NK-92 (cell line): ENCODE measurements around the gene KCTD17.

Experiments
- DNase-seq: peaks from one replicate; lab custom pipeline; 2025; ENCODE audit not compliant: unreplicated experiment; lab: John Stamatoyannopoulos, UW

KCTD17 gene

DNA sequence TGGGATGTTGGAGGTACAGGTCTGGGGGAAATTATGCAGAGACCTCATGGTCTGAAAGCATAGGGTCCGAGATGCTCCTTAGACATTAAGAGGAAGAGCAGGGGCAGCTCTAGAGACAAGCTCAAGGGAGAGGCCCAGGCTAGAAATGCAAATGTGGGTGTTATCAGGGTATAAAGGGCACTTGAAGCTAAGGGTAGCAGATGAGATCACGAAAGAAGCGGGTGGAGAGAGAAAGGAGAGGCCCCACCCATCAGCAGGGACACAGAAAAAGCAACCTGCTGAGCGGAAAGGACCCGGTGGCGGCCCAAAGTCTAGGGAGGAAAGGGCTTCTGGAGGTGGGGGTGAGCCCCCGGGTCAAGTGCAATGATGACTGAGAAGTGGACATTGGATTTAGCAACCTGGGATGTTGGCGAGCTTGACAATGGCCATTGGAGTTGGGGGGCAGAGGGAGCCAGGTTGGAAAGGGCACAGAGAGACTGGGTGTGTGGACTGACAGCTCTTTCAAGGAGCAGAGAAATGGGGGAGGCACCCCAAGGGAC lies 49.1 kb downstream of the KCTD17 start:
- DNase-seq = no peak

DNA sequence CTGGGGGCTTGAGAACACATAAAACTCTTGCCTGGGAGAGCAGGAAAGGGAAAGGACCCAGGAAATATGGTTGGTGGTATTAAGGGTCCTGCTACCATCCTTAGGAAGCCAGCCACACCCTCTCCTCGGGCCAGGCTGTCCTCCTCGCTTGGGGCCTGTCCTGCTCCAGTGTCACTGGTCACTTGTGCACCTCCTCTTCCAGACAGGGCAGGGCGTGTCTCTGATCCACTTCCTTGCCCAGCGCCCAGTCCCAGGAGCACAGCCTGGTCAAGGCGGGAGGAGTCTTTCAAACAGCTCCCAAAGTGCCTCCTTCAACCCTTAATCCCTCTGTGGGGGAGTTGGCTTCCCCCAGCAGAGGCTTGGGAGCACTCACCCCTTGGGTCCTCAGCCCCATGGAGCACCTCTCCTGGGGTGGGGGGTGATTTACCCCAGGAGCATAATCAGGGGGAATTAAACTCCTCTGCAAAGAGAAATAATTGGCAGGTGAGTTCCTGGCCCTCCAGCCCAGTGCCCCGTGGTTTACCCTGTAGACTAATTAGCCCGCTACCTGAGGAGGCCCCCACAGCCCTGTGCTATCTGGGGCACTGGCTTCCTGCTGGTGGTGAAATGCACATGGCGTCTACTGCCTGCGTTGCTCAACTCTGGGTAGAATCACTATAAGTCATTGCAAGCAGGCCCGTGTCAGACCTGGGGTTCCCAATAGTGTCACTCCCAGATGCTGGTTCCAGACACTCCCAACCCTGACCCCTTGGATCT lies 49.9 kb downstream of the KCTD17 start:
- DNase-seq = no peak

DNA sequence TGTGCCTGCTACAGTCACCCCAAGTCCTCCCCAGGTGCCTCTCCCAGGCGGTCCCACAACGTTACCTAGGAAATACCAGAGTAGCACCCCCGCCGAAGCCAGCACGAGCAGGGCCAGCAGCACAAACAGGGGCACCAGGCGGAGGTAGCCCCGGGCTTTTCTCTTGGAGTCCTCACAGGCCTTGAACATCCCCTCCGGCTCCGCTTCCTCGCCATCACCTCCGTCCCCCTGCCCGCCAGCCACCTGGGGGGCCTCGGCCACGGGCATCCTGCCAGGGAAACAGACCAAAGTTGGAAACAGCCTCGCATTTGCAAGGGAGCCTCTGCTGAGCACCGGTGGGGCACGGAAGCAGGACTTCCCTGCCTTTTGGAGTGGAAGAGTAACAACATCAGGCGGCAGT lies 51.6 kb downstream of the KCTD17 start:
- DNase-seq = no peak

DNA sequence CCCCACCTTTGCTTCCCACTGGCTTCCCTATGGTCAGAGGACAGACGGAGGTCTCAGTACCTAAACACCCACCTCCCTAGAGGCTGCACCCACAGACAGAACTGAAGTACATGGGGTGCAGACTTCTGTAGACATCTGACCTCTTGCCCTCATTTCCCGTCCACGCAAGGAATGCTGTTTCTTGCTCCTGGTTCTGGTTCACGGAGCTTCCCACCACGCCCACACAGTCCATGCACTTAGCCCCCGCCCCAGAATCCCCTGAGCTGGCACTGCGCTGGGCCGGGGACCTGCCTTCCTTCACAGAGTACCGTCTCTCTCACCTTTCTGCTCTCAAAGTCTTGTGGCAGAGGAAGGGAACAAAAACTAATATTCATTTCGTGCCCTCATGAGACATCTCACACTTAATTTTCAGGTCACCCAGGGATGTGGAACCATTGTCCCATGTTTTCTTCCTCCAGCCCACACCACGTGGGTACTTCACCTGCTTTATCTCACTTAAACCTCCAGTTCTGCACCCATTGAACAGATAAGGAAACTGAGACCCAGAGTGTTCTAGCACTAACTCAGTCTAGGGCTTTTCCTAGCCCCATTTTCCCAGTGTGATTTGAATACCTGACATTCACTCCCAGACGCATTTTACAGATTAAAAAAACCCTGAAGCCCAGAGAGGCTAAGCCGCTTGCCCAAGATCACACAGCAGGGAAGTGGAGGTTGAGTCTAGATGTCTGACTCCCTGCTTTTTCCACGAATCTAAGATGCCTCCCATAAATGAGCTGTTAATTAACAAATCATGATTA lies 52.3 kb downstream of the KCTD17 start:
- DNase-seq = no peak

DNA sequence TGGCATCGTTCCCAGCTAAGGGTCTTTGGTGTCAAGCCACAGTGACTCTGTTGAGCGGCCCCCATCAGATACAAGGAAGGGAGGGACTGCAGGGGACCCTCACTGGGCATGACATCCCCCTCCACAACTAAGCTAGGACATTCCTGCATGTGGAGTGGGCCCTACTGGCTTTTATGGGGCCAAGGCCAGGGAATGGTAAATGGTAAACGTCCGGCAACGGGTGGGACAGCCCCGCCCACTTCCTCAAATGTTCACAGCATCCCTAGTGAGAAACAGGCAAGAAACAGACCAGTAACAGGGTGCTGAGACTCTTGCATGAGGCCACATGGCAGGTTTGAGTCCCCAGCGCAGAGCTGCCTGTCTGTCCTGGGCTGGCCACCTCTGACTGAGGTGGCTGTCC lies 53.6 kb downstream of the KCTD17 start:
- DNase-seq = no peak

DNA sequence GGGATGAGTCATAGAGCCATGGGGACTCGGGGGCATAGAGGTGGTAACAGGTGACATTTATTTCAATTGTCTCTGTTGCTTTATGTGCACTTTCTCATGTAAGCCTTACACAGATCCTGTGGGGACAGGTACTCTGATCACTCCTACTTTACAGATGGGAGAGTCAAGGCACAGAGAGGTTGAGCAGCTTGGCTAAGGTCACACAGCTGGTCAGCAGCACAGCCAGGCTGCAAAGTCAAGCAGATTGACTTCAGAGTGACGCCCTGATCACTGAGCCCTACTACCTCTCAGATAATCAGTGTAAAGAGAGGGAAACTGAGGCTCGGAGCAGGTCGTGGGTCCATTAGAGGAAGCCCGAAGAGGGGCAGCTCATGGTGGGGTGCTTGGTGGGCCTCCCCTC lies 54.4 kb downstream of the KCTD17 start:
- DNase-seq = no peak

DNA sequence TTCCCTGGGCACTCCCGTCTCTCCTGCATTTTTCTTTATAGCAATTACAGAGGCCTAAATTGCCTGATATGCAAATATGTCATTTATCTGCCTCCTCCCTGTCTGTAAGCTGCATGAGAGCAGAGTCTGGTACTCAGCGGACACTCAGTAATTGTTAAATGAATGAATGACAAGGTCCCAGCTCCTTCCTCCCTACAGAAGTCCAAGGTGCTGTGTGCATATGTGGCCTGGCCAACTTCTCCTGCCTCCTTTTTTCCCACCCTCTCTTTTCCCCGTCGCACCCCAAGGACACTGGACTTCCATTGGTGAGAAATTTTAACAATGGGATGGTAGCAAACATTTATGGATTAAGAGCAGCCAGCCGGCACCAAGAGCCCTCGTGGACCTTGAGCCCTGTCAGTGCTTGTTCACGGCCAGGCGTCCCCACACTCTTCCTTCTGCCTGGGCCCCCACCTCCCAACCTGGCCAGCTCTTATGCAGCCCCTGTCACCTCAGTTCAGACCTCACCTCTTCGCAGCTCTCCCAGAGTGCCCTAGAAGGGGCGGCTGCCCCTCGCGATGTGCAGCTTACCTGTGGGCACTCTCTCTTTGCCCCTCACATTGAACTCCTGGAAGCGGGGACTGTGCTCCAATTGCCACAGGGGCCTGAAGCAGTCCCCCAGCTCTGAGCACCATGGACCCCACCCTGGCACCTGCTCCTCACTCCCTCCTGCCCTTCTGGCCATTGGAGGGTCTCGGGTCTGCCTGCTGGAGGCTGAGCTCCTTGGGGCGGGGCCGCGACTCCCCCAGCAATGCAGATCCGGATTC lies 56.5 kb downstream of the KCTD17 start:
- no peak for DNase-seq

DNA sequence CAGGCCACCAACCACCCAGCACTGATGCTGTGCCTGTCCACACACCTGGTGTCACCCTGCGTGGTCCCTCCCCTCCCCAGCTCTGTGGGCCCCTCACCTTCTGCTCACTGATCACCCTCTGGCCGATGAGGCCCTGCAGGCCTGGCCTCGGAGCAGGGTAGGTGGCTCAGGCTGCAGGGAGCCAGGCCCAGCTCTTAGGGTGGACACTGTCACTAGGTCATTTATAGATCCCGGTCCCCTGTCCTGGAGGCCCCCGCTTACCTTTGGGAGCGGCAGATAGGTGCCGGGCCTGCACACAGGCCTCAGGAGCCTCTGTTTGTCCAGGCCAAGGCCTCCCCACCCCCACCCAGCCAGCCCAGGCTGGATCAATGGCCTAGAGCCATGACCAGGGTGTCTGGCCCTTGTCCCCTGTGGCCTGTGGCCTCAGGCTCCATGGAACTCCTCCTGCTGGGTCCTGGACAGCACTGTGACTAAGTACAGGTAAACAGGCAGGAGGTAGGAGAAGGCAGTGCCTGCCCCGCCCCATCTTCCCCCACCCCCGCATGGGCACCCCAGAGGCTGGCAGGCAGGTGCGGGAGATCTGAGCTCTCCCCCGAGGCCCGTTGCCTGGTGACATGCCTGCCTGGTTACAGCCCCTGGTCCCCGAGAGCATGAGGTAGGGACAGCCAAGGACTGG lies 57.8 kb downstream of the KCTD17 start, which contains the start of gene TMPRSS6:
TMPRSS6 (minus strand) TSS at position 472 of the 676 bp plus-strand sequence. CDS start 6,296 bp downstream, outside the sequence.
- no peak for DNase-seq

DNA sequence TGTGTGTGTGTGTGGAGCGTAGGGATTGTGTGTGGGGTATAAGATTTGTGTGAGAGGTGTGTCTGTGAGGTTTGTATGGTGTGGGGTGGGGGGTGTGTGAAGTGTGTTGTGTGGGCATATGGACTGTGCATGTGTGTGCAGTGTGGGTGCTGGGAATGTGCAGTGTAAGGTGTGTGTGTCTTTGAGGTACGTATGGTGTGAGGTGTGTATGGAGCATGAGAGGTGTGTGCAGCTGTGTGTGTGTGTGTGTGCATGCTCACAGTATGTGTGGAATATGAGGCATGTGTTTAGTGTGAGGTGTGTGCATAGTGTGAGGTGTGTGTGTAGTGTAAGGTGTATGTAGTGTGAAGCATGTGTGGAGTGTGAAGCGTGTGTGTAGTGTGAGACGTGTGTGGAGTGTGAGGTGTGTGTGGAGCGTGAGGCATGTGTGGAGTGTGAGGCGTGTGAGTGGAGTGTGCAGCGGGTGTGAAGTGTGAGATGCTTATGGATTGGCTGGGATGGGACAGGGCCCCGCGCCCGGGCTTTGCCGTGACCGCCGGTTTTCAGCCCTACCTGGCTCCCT lies 59.7 kb downstream of the KCTD17 start:
- DNase-seq = no peak

DNA sequence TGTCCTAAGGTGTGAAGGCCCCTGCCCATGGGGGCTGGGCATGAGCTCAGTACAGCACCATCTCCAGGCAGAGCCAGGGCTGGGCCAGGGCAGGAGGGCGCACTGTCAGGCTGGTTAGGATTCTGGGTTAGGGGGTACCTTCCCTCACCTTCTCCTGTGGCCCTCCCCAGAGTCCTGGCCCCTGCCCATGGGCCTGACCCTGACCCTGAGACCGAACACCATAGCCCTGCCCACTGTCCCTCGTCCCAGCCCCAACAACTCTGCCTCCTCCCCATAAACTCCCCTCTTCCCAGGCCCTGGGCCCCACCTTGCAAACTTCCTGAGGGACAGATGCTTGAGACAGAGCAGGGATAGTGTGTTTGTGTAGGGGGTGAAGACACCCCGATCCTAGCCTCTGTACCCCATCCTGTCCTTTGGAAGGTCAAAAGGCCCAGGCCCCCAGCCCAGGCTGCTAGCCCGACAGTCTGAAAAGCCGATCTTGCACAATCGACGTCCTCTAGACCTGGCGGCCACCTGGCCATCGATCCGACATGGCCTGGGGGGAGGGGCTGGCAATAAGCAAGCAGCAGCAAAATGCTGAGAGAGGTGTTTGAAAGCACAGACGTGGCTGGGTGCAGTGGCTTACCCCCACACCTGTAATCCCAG lies 60.7 kb downstream of the KCTD17 start:
- DNase-seq = no peak
